GM12878 (cell line): ENCODE data around the gene PEX11B. TPM values are rescaled to one million over a fixed set of nuclear protein-coding genes. Genes with fewer than 3 reads are reported as not detected.

Experiments
- ATAC-seq: fragments of 200-7000 bp; cut with Tn5 transposase; 3 replicates; pipeline ENCODE4 v1.9.1; 2020; ENCODE audit warnings: mild to moderate bottlenecking, moderate library complexity
- BruUV-seq: library from RNA; stranded (reverse); fragments of 400-500 nt; replicated peaks from 2 replicates; lab custom pipeline; 2021; lab: Mats Ljungman, UMichigan
- CTCF ChIA-PET: fragments of 300-600 bp; sonication (Branson Sonifier 250); formaldehyde crosslinking; extraction: SDS; loops from one replicate; lab custom pipeline; 2021; ENCODE audit warnings: inconsistent platforms; lab: Yijun Ruan, JAX
- POLR2A ChIA-PET: fragments of 350-600 bp; formaldehyde crosslinking; extraction: SDS; loops from one replicate; lab custom pipeline; 2021; ENCODE audit warnings: inconsistent platforms; lab: Charles Lee
- RAD21 ChIA-PET: fragments of 300-600 bp; sonication (Branson Sonifier 250); formaldehyde crosslinking; loops from one replicate; lab custom pipeline; 2023; ENCODE audit warnings: antibody characterized with exemption; ENCODE audit not compliant: unreplicated experiment; lab: Charles Lee
- SMC1A ChIA-PET: fragments of 300-600 bp; sonication (Branson Sonifier 250); formaldehyde crosslinking; loops from one replicate; lab custom pipeline; 2023; ENCODE audit not compliant: unreplicated experiment, uncharacterized antibody; lab: Charles Lee
- DNase-seq: peaks from one replicate; pipeline ENCODE4 v3.0.0-alpha.2; 2011; ENCODE audit warnings: low read depth, low spot score
- FAIRE-seq: peaks from 3 replicates; lab custom pipeline; 2011; peaks lifted over from hg19 to GRCh38; lab: Jason Lieb, UNC
- H2AFZ ChIP-seq: 2 replicates; pipeline ENCODE4 v1.6.0; 2011; ENCODE audit warnings: low read depth, low read length, control low read depth; ENCODE audit not compliant: control insufficient read depth
- H3K27ac ChIP-seq: 2 replicates; pipeline ENCODE4 v1.5.1; 2011; ENCODE audit warnings: control low read depth; ENCODE audit not compliant: control insufficient read depth, insufficient read depth
- H3K27me3 ChIP-seq, 2 experiments: replicated peaks in 1 of 2; 2 replicates each; pipeline versions ENCODE4 v1.6.0 to v1.6.1; 2011; ENCODE audit warnings: low read length in 1 of 2; ENCODE audit not compliant: control insufficient read depth in 2 of 2, insufficient read depth in 2 of 2
- H3K36me3 ChIP-seq, 2 experiments: 2 replicates each; pipeline ENCODE4 v1.5.1; 2011; ENCODE audit warnings: low read length in 1 of 2; ENCODE audit not compliant: control insufficient read depth in 2 of 2, insufficient read depth in 2 of 2
- H3K4me1 ChIP-seq: 2 replicates; pipeline ENCODE4 v1.6.1; 2011; ENCODE audit warnings: mild to moderate bottlenecking, low read length, moderate library complexity, mixed read lengths; ENCODE audit not compliant: control insufficient read depth, insufficient read depth
- H3K4me2 ChIP-seq: 2 replicates; pipeline ENCODE4 v1.6.0; 2011; ENCODE audit warnings: control low read depth; ENCODE audit not compliant: control insufficient read depth, insufficient read depth
- H3K4me3 ChIP-seq: fragments of 200-600 bp; sonication (generic); 2 replicates; pipeline ENCODE4 v1.5.1; 2016
- H3K79me2 ChIP-seq: 2 replicates; pipeline ENCODE4 v1.6.0; 2011; ENCODE audit warnings: low read length; ENCODE audit not compliant: control insufficient read depth, insufficient read depth
- H3K9ac ChIP-seq: 2 replicates; pipeline ENCODE4 v1.8.0; 2011; ENCODE audit warnings: low read length, control low read depth, mixed read lengths; ENCODE audit not compliant: control insufficient read depth, insufficient read depth
- H3K9me3 ChIP-seq: replicated peaks from 3 replicates; pipeline ENCODE4 v1.5.1; 2011; ENCODE audit warnings: mild to moderate bottlenecking, low read length; ENCODE audit not compliant: control insufficient read depth, insufficient read depth
- H4K20me1 ChIP-seq: 2 replicates; pipeline ENCODE4 v1.6.0; 2011; ENCODE audit not compliant: control insufficient read depth, insufficient read depth
- SREBF1 ChIP-seq: IDR thresholded peaks from 2 replicates; pipeline ENCODE4 v1.6.1; 2012; ENCODE audit warnings: mild to moderate bottlenecking, low read length
- WGBS: methylation state at CpG from one replicate; pipeline ENCODE4 v1.1.6; 2016; ENCODE audit warnings: low lambda C conversion rate; ENCODE audit not compliant: insufficient replicate concordance, insufficient coverage; ENCODE audit errors: missing lambda C conversion rate; 5-methylcytosine and 5-hydroxymethylcytosine counted together
- in situ Hi-C: fragments of 300-500 bp; cut with MboI; formaldehyde crosslinking; loops from 9 replicates; pipeline ENCODE4 v1.14.3; 2018; ENCODE audit warnings: mixed read lengths
- intact Hi-C: fragments of 100-400 bp; cut with micrococcal nuclease; formaldehyde crosslinking; loops from one replicate; pipeline ENCODE4 v1.14.2; 2022; ENCODE audit not compliant: unreplicated experiment
- polyA plus RNA-seq, 11 experiments: library from polyadenylated mRNA; depleted of rRNA in 4 of 11; unstranded in 6 of 11; stranded (reverse) in 5 of 11; fragments of >200 nt; fragmentation: Nextera tagmentation in 4 of 11; fragmentation: Illumina TruSeq in 1 of 11; extraction: Ambion mirVana in 4 of 11; extraction: Trizol in 1 of 11; gene quantifications; 1 replicate in 1 of 11; 2 replicates in 10 of 11; pipeline versions ENCODE4 v1.2.1 to v1.2.3, GENCODE V29; 2011 to 2016; ENCODE audit warnings: inconsistent platforms in 2 of 11, missing spikeins in 2 of 11, low read depth in 1 of 11
- total RNA-seq, 4 experiments: library from RNA; depleted of rRNA in 3 of 4; stranded (reverse); fragments of >200 nt in 3 of 4; fragmentation: Illumina TruSeq in 1 of 4; extraction: Trizol in 1 of 4; gene quantifications; 2 replicates each; pipeline versions ENCODE4 v1.2.1 to v1.2.3, GENCODE V29; 2013 to 2021
- TF ChIP-seq, protein P1 (sequence below): fragments of 450-650 bp; IDR thresholded peaks from 2 replicates; pipeline ENCODE4 v1.6.1; 2017; ENCODE audit warnings: mild to moderate bottlenecking, moderate library complexity
- TF ChIP-seq, protein P2 (sequence below): fragments of 450-650 bp; IDR thresholded peaks from 2 replicates; pipeline ENCODE4 v1.6.1; 2018; ENCODE audit warnings: mild to moderate bottlenecking, low read depth, moderate library complexity; ENCODE audit not compliant: partially characterized antibody
- TF ChIP-seq, protein P3 (sequence below): IDR thresholded peaks from 2 replicates; pipeline ENCODE4 v1.6.1; 2012; ENCODE audit warnings: low read depth, low read length, improper control_type of control experiment
- TF ChIP-seq, protein P4 (sequence below): fragments of 450-650 bp; formaldehyde crosslinking; IDR thresholded peaks from 2 replicates; pipeline ENCODE4 v1.4.0; 2022; ENCODE audit warnings: mild to moderate bottlenecking, moderate library complexity

Gene PEX11B
- total and polyA plus RNA-seq, 10 of the 15 experiments (the other 5 are each of a cell fraction or from before 2014, with no cell fraction given), result 24.9 to 129 (median 40.7) TPM

DNA sequence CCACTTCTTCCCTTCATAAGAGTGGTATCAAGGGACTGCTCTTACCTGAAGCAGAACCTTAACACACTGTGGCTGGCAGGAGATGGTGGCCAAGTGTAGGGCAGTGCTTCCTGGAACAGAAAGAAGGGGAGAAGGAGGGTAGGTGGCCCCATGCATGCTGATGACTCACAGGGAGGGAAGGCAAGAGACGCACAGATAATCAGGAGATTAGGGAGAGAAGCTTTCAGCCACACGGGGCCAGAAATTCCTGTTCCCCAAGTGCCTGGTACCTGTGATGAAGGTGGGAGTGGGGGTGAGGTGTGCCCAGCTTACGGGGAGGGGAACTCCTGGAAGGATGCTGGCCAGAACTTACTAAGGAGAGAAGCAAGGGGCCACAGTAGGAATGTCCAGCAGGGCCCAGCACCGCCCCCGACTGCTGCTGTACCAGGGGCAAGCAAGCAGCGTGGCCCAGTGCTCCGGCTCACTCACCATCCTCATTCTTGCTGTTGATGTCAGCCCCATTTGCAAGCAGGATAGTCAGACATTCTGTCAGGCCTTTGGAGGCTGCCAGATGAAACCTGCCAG lies 40.5 kb downstream of the PEX11B start (continued):
- TF ChIP-seq, protein P1, sequence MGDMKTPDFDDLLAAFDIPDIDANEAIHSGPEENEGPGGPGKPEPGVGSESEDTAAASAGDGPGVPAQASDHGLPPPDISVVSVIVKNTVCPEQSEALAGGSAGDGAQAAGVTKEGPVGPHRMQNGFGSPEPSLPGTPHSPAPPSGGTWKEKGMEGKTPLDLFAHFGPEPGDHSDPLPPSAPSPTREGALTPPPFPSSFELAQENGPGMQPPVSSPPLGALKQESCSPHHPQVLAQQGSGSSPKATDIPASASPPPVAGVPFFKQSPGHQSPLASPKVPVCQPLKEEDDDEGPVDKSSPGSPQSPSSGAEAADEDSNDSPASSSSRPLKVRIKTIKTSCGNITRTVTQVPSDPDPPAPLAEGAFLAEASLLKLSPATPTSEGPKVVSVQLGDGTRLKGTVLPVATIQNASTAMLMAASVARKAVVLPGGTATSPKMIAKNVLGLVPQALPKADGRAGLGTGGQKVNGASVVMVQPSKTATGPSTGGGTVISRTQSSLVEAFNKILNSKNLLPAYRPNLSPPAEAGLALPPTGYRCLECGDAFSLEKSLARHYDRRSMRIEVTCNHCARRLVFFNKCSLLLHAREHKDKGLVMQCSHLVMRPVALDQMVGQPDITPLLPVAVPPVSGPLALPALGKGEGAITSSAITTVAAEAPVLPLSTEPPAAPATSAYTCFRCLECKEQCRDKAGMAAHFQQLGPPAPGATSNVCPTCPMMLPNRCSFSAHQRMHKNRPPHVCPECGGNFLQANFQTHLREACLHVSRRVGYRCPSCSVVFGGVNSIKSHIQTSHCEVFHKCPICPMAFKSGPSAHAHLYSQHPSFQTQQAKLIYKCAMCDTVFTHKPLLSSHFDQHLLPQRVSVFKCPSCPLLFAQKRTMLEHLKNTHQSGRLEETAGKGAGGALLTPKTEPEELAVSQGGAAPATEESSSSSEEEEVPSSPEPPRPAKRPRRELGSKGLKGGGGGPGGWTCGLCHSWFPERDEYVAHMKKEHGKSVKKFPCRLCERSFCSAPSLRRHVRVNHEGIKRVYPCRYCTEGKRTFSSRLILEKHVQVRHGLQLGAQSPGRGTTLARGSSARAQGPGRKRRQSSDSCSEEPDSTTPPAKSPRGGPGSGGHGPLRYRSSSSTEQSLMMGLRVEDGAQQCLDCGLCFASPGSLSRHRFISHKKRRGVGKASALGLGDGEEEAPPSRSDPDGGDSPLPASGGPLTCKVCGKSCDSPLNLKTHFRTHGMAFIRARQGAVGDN, result no peak

DNA sequence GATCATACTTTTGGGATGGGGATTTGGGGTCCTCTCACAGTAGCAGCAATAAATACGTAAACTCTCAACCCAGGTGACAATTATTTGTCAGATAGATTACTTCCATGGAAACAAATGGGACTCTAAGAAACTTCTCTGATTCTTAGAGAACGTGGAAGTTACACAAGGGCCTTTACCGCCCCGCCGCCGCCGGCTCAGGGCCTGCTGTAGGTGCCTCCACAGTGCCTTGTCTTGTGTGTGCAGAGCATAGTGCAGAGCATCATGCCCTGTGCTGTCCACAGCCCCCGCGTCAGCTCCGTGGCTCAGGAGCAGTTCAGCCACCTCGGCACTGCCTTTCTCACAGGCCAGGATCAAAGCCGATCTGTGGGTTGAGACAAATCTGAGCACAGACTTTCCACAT lies 43.9 kb downstream of the PEX11B start:
- Histone ChIP-seq H3K36me3 (no peaks in the 10 kb centered on the region), H2AFZ (no peak overlapping the region), H3K9me3 (no peaks in the 10 kb centered on the region), H3K4me3 (no peak overlapping the region), H3K4me1 (0 out of 2 replicates have a peak, but pooled peaks cover 3% of the 10 kb centered on the region), H3K9ac (no peak overlapping the region), H3K4me2 (no peak overlapping the region), H3K27ac (no peak overlapping the region), H3K79me2 (no peaks in the 10 kb centered on the region), H4K20me1 (no peaks in the 10 kb centered on the region), H3K27me3 (peaks cover 0 to 5% of the 10 kb centered on the region in 2 experiments; a peak in 3 of 4 replicates)
- in situ Hi-C loops, result no loop called here
- WGBS, result 78% methylated on average over 12 of the region's 12 CpGs
- DNase-seq, result no peak
- ChIA-PET SMC1A (no interaction called here), CTCF (interaction anchor here (1.1 kb wide), 1 partner anchor 29 kb away, joined by 4 read pairs; the partner anchor contains the start of gene NUDT17), POLR2A (no interaction called here), RAD21 (no interaction called here)
- no peak for FAIRE-seq
- no peak for ATAC-seq
- intact Hi-C loops, result no loop called here
- no TSS peak for BruUV-seq
- TF ChIP-seq, protein P2, sequence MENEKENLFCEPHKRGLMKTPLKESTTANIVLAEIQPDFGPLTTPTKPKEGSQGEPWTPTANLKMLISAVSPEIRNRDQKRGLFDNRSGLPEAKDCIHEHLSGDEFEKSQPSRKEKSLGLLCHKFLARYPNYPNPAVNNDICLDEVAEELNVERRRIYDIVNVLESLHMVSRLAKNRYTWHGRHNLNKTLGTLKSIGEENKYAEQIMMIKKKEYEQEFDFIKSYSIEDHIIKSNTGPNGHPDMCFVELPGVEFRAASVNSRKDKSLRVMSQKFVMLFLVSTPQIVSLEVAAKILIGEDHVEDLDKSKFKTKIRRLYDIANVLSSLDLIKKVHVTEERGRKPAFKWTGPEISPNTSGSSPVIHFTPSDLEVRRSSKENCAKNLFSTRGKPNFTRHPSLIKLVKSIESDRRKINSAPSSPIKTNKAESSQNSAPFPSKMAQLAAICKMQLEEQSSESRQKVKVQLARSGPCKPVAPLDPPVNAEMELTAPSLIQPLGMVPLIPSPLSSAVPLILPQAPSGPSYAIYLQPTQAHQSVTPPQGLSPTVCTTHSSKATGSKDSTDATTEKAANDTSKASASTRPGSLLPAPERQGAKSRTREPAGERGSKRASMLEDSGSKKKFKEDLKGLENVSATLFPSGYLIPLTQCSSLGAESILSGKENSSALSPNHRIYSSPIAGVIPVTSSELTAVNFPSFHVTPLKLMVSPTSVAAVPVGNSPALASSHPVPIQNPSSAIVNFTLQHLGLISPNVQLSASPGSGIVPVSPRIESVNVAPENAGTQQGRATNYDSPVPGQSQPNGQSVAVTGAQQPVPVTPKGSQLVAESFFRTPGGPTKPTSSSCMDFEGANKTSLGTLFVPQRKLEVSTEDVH, result no peak
- TF ChIP-seq, protein P3, sequence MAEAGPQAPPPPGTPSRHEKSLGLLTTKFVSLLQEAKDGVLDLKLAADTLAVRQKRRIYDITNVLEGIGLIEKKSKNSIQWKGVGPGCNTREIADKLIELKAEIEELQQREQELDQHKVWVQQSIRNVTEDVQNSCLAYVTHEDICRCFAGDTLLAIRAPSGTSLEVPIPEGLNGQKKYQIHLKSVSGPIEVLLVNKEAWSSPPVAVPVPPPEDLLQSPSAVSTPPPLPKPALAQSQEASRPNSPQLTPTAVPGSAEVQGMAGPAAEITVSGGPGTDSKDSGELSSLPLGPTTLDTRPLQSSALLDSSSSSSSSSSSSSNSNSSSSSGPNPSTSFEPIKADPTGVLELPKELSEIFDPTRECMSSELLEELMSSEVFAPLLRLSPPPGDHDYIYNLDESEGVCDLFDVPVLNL, result no peak
- no peak for TF ChIP-seq SREBF1
- TF ChIP-seq, protein P4, sequence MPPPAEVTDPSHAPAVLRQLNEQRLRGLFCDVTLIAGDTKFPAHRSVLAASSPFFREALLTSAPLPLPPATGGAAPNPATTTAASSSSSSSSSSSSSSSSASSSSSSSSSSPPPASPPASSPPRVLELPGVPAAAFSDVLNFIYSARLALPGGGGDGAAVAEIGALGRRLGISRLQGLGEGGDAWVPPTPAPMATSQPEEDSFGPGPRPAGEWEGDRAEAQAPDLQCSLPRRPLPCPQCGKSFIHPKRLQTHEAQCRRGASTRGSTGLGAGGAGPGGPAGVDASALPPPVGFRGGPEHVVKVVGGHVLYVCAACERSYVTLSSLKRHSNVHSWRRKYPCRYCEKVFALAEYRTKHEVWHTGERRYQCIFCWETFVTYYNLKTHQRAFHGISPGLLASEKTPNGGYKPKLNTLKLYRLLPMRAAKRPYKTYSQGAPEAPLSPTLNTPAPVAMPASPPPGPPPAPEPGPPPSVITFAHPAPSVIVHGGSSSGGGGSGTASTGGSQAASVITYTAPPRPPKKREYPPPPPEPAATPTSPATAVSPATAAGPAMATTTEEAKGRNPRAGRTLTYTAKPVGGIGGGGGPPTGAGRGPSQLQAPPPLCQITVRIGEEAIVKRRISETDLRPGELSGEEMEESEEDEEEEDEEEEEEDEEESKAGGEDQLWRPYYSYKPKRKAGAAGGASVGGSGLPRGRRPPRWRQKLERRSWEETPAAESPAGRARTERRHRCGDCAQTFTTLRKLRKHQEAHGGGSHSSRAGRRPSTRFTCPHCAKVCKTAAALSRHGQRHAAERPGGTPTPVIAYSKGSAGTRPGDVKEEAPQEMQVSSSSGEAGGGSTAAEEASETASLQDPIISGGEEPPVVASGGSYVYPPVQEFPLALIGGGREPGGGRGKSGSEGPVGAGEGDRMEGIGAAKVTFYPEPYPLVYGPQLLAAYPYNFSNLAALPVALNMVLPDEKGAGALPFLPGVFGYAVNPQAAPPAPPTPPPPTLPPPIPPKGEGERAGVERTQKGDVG (CRISPR knock-in tag), result no peak
